ENCODE results near the gene PLXNA3. TPM values are rescaled to one million over a fixed set of nuclear protein-coding genes. Genes with fewer than 3 reads are reported as not detected.

Gene PLXNA3
- total RNA-seq, 1 experiment from 2014 or later = 89.3 TPM

DNA sequence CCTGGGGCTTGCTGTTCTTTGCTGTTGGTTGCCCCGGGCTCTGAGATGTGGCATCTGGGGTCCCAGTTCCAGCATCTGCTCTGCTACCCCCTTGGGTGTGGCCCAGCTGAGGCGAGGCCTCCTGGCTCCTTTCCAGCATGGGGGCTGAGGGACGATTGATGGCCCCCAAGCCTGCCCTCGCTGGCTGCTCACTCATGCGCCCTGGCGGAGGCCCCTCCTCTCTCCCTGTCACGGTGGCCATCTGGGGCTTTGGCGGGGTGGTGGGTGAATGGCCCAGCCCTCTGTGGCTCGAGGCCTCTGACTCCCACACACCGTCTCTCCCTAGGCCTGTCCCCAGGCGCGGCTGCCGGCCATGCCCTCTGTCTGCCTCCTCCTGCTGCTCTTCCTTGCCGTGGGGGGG, 1.8 kb downstream of the PLXNA3 start:
- ChIA-PET RAD21 (ENCODE audit: low non-redundant PET in 1 of 2, low total read pairs in 2 of 2, uncharacterized antibody in 2 of 2, unreplicated experiment in 2 of 2) (no interaction called here), POLR2A (no interaction called here)
- intact Hi-C loops (cut with micrococcal nuclease) = no loop called here

More for the DNA sequence above, 1.8 kb downstream of the PLXNA3 start:
- no peak overlapping the region for H3K9ac ChIP-seq (ENCODE audit: low read length)
- TF ChIP-seq, protein P1, sequence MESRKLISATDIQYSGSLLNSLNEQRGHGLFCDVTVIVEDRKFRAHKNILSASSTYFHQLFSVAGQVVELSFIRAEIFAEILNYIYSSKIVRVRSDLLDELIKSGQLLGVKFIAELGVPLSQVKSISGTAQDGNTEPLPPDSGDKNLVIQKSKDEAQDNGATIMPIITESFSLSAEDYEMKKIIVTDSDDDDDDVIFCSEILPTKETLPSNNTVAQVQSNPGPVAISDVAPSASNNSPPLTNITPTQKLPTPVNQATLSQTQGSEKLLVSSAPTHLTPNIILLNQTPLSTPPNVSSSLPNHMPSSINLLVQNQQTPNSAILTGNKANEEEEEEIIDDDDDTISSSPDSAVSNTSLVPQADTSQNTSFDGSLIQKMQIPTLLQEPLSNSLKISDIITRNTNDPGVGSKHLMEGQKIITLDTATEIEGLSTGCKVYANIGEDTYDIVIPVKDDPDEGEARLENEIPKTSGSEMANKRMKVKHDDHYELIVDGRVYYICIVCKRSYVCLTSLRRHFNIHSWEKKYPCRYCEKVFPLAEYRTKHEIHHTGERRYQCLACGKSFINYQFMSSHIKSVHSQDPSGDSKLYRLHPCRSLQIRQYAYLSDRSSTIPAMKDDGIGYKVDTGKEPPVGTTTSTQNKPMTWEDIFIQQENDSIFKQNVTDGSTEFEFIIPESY (IDR thresholded peaks at IDR 0.05; ENCODE audit: extremely low read depth, insufficient replicate concordance, low read length) = no peak
- TF ChIP-seq YY1 (IDR thresholded peaks at IDR 0.05; ENCODE audit: extremely low read depth, insufficient replicate concordance, low read depth, low read length) (no peak), SIN3A (IDR thresholded peaks at IDR 0.05; ENCODE audit: low read depth) (no peak), ZFX (IDR thresholded peaks at IDR 0.05) (no peak), ZNF274 (IDR thresholded peaks at IDR 0.05; ENCODE audit: low read depth, low read length) (no peak), EZH2 (IDR thresholded peaks at IDR 0.05) (no peak), CBX3 (IDR thresholded peaks at IDR 0.05; ENCODE audit: low read depth) (no peak), SP1 (IDR thresholded peaks at IDR 0.05; ENCODE audit: low read depth) (no peak)
- TF ChIP-seq, protein P2, sequence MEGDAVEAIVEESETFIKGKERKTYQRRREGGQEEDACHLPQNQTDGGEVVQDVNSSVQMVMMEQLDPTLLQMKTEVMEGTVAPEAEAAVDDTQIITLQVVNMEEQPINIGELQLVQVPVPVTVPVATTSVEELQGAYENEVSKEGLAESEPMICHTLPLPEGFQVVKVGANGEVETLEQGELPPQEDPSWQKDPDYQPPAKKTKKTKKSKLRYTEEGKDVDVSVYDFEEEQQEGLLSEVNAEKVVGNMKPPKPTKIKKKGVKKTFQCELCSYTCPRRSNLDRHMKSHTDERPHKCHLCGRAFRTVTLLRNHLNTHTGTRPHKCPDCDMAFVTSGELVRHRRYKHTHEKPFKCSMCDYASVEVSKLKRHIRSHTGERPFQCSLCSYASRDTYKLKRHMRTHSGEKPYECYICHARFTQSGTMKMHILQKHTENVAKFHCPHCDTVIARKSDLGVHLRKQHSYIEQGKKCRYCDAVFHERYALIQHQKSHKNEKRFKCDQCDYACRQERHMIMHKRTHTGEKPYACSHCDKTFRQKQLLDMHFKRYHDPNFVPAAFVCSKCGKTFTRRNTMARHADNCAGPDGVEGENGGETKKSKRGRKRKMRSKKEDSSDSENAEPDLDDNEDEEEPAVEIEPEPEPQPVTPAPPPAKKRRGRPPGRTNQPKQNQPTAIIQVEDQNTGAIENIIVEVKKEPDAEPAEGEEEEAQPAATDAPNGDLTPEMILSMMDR (IDR thresholded peaks at IDR 0.05 in 2 of 3, conservative IDR thresholded peaks at IDR 0.05 in 1 of 3; ENCODE audit: borderline replicate concordance in 1 of 3, insufficient read depth in 1 of 3, low read depth in 2 of 3, low read length in 2 of 3) = no peak
- TF ChIP-seq, protein P3, sequence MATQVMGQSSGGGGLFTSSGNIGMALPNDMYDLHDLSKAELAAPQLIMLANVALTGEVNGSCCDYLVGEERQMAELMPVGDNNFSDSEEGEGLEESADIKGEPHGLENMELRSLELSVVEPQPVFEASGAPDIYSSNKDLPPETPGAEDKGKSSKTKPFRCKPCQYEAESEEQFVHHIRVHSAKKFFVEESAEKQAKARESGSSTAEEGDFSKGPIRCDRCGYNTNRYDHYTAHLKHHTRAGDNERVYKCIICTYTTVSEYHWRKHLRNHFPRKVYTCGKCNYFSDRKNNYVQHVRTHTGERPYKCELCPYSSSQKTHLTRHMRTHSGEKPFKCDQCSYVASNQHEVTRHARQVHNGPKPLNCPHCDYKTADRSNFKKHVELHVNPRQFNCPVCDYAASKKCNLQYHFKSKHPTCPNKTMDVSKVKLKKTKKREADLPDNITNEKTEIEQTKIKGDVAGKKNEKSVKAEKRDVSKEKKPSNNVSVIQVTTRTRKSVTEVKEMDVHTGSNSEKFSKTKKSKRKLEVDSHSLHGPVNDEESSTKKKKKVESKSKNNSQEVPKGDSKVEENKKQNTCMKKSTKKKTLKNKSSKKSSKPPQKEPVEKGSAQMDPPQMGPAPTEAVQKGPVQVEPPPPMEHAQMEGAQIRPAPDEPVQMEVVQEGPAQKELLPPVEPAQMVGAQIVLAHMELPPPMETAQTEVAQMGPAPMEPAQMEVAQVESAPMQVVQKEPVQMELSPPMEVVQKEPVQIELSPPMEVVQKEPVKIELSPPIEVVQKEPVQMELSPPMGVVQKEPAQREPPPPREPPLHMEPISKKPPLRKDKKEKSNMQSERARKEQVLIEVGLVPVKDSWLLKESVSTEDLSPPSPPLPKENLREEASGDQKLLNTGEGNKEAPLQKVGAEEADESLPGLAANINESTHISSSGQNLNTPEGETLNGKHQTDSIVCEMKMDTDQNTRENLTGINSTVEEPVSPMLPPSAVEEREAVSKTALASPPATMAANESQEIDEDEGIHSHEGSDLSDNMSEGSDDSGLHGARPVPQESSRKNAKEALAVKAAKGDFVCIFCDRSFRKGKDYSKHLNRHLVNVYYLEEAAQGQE (IDR thresholded peaks at IDR 0.05; ENCODE audit: low read depth) = no peak
- H3K9me2 ChIP-seq (ENCODE audit: insufficient read depth) = no peaks in the 10 kb centered on the region
- no peaks in the 10 kb centered on the region for H3K9me3 ChIP-seq (ENCODE audit: control insufficient read depth in 1 of 2, insufficient read depth in 1 of 2, low read depth in 1 of 2, low read length in 2 of 2)
- DNase-seq (ENCODE audit: low read depth, low spot score) (no peak), ATAC-seq (no peak)
- H3K27ac ChIP-seq (ENCODE audit: low read depth, low read length) = peak overlapping the region; percentile 43; the same call in 1 of the 2 replicates
- H3K4me2 ChIP-seq (ENCODE audit: low read length) = peak overlapping the region; percentile 75
- H3K36me3 ChIP-seq (ENCODE audit: control insufficient read depth in 1 of 2, insufficient read depth in 2 of 2, low read length in 2 of 2) = peaks cover 0 to 4% of the 10 kb centered on the region in 2 experiments; a peak in 1 of 4 replicates
- BruUV-seq (replicated peaks) = no TSS peak
- CTCF ChIA-PET = no interaction called here
- no peaks in the 10 kb centered on the region for H4K20me1 ChIP-seq (ENCODE audit: insufficient read depth)
- H3K4me1 ChIP-seq (ENCODE audit: control insufficient read depth in 1 of 2, insufficient read depth in 2 of 2, low read length in 2 of 2) = peaks cover 7 to 12% of the 10 kb centered on the region in 2 experiments; a peak in 1 of 4 replicates
- no peak overlapping the region for H3K4me3 ChIP-seq (replicated peaks in 1 of 2; ENCODE audit: low read depth in 1 of 2, low read length in 2 of 2)
- no peak overlapping the region for H2AFZ ChIP-seq (ENCODE audit: low read depth, low read length, poor library complexity, severe bottlenecking)
- peaks cover 24% of the 10 kb centered on the region for H3K79me2 ChIP-seq (ENCODE audit: insufficient read depth, low read length)
- H3K27me3 ChIP-seq (ENCODE audit: insufficient read depth, low read length) = no peaks in the 10 kb centered on the region
